GM12872 (cell line): ENCODE data around the gene SIGLEC5.
"Not testable (repeated sequence)": the region's sequence is repeated elsewhere in the genome, so short reads cannot be mapped to it uniquely, and the experiment has no call there.

Source experiments
- CTCF ChIP-seq: IDR thresholded peaks from 3 replicates; pipeline ENCODE4 v1.5.1; 2011; ENCODE audit warnings: low read depth, mild to moderate bottlenecking, low read length, moderate library complexity; ENCODE audit not compliant: insufficient read depth

Gene SIGLEC5

GRCh38 chr19:51630315-51630714, at the start of gene SIGLEC5:
Gene SIGLEC5, minus strand, starts transcription at chr19:51630401. Its CDS starts 66 bp downstream, at chr19:51630335.
- TF ChIP-seq CTCF: not testable (repeated sequence)

GRCh38 chr19:51676566-51677083, 46.4 kb upstream of the SIGLEC5 start:
- no peak for TF ChIP-seq CTCF

- no peak for TF ChIP-seq CTCF
Observed at GRCh38 chr19:51668216-51668615, 38.0 kb upstream of the SIGLEC5 start.

GRCh38 chr19:51664997-51665396, 34.8 kb upstream of the SIGLEC5 start:
- no peak for TF ChIP-seq CTCF

GRCh38 chr19:51664131-51664530, 33.9 kb upstream of the SIGLEC5 start:
- TF ChIP-seq CTCF: no peak

GRCh38 chr19:51663650-51664049, 33.4 kb upstream of the SIGLEC5 start:
- TF ChIP-seq CTCF: no peak

- TF ChIP-seq CTCF: peak; percentile 66
Observed at GRCh38 chr19:51660975-51661600, 30.9 kb upstream of the SIGLEC5 start.
